Inflammatory macrophage treated with lipopolysaccharide for 1 hour (primary cell): ENCODE data around the gene ACO2.
"Not testable (repeated sequence)": the region's sequence is repeated elsewhere in the genome, so short reads cannot be mapped to it uniquely, and the experiment has no call there.

Experiments used
- DNase-seq, 2 donors: peaks; one replicate each; pipeline ENCODE4 v3.0.0-alpha.2; 2020 to 2022

ACO2 gene

GRCh38 chr22:41468381-41469217, at the start of gene ACO2, which contains the start of gene PHF5A:
ACO2 (plus strand) TSS chr22:41469117; CDS start chr22:41469147, 30 bp downstream.
PHF5A (minus strand) TSS chr22:41468692; CDS start chr22:41468653, 39 bp downstream.
- DNase-seq: peak; percentile 94 to 100

GRCh38 chr22:41425660-41426365, 43.1 kb upstream of the ACO2 start:
- DNase-seq: no peak

GRCh38 chr22:41429232-41429950, 39.5 kb upstream of the ACO2 start:
- no peak for DNase-seq

- no peak for DNase-seq
Measured at GRCh38 chr22:41429951-41430332, 39.0 kb upstream of the ACO2 start.

- DNase-seq: no peak
Measured at GRCh38 chr22:41431656-41432055, 37.3 kb upstream of the ACO2 start.

GRCh38 chr22:41433480-41433879, 35.4 kb upstream of the ACO2 start:
- not testable (repeated sequence) for DNase-seq

GRCh38 chr22:41434361-41435003, 34.4 kb upstream of the ACO2 start:
- DNase-seq: not testable (repeated sequence)

- no peak for DNase-seq
Measured at GRCh38 chr22:41435560-41435959, 33.4 kb upstream of the ACO2 start.

- DNase-seq: no peak
Measured at GRCh38 chr22:41436322-41437113, 32.4 kb upstream of the ACO2 start.

GRCh38 chr22:41437198-41437597, 31.7 kb upstream of the ACO2 start:
- no peak for DNase-seq

- not testable (repeated sequence) for DNase-seq
Measured at GRCh38 chr22:41440511-41440910, 28.4 kb upstream of the ACO2 start.

GRCh38 chr22:41442240-41442792, 26.6 kb upstream of the ACO2 start:
- no peak for DNase-seq

GRCh38 chr22:41444360-41445128, 24.4 kb upstream of the ACO2 start:
- DNase-seq: peak; percentile 91 to 92

GRCh38 chr22:41445129-41446056, 23.5 kb upstream of the ACO2 start:
- DNase-seq: peak; percentile 6 to 14

- DNase-seq: peak; percentile 2 to 5
Measured at GRCh38 chr22:41446057-41446501, 22.8 kb upstream of the ACO2 start.

GRCh38 chr22:41446639-41447434, 22.1 kb upstream of the ACO2 start, which contains the start of gene TOB2:
TOB2 (minus strand) TSS chr22:41446801; CDS start chr22:41437345, 9,456 bp downstream.
- peak; percentile 85 to 96 for DNase-seq

GRCh38 chr22:41447435-41448188, 21.3 kb upstream of the ACO2 start:
- peak; percentile 44 to 49 for DNase-seq
